Stimulated activated CD8-positive, alpha-beta memory T cell treated with anti-CD3 and anti-CD28 coated beads, Interleukin-15, amount 100 ng/mL, for 24 hours (primary cell): ENCODE data around the gene NKD1.
"Not testable (repeated sequence)": the region's sequence is repeated elsewhere in the genome, so short reads cannot be mapped to it uniquely, and the experiment has no call there.

ENCODE experiments used
- DNase-seq: peaks from one replicate; pipeline ENCODE4 v3.0.0-alpha.2; 2020; ENCODE audit warnings: low read depth

NKD1 gene

DNA sequence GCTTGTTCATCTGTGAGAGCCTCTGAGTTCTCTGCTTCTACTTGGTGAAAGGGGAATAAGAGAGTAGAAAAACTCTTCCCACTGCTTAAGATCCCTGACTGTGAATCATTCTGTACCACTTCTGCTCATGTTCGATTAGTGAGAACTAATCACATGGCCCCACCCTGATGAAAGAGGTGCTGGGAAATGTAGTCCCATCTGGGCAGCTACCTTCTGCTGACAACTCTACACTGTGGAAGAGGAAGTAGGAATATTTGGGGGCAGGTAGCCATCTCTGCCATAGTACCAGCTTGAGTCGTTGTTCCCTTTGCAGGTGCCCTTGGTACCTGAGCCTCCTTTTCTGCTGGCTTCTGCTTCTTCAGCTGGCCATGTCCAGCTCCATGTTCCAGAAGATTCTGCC, 29.9 kb downstream of the NKD1 start:
- DNase-seq = no peak

DNA sequence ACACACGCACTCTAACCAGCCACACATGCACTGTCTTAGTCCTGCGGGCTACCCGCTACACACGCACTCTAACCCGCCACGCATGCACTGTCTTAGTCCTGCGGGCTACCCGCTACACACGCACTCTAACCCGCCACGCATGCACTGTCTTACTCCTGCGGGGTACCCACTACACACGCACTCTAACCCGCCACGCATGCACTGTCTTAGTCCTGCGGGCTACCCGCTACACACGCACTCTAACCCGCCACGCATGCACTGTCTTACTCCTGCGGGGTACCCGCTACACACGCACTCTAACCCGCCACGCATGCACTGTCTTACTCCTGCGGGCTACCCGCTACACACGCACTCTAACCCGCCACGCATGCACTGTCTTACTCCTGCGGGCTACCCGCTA, 31.2 kb downstream of the NKD1 start:
- not testable (repeated sequence) for DNase-seq

DNA sequence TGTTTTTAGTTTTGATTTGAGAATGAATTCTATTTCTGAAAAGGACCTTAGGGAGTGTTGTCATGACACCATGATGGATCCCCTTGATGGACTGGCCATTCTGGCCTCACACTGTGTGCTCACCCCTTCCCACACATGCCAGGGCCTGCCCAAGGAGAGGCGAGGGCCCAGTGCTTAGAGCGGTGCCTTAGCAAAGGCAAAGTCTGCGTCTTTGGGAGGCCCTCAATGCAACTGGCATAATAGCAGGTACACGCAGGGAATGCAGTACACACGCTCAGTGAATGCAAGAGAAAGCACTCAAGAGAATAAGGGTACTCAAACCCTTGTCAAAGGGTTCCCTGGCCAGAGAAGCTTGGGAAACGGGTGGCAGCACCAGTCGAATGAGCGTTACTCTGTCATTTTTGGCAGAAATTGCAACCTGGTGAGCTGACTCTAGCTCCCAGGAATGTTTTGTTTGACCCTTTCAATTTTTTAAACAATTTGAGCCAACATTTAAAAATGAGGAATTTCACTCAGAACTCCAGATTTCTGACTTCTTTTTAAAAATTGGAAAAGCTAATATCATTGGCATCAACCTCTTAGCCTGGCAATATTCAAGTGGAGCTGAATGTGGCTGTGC, 32.1 kb downstream of the NKD1 start:
- no peak for DNase-seq

DNA sequence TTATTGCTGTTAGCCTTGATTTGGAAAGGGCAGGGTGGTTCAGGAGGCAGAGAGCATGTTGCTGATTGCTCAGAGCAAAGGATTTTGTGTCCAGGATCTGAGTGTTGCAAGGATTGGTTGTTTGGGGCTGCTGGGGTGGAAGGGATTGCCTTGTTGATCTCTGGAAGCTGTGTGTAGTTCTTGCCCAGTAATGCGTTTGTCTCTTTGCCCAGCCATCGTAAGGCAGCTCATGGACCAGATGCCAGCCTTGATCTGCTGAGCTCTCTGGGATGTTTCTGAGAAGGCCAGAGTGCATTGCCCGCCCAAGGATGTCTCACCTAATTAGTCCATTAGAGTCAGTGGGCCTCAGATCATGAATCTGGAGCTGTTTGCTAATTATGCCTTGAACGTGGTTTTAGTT, 33.6 kb downstream of the NKD1 start:
- no peak for DNase-seq

DNA sequence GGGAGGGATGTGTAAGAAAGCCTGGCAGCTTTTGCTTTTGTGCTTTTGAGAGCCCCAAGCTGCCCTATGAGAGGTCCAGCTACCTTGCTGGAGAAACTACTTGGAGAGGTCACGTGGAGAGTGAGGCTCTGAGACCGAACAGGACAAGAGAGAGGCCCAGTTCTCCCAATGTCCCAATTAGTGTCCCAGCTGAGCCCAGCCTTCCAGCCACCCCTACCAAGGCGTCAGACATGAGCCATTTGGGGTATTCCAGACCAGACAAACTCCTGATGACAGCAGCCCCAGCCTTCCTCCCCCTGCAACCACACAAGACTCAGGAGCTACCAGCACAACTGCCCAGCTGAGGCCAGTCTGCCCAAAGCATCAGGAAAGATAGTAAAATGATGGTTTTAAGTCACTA, 35.0 kb downstream of the NKD1 start:
- DNase-seq = no peak

DNA sequence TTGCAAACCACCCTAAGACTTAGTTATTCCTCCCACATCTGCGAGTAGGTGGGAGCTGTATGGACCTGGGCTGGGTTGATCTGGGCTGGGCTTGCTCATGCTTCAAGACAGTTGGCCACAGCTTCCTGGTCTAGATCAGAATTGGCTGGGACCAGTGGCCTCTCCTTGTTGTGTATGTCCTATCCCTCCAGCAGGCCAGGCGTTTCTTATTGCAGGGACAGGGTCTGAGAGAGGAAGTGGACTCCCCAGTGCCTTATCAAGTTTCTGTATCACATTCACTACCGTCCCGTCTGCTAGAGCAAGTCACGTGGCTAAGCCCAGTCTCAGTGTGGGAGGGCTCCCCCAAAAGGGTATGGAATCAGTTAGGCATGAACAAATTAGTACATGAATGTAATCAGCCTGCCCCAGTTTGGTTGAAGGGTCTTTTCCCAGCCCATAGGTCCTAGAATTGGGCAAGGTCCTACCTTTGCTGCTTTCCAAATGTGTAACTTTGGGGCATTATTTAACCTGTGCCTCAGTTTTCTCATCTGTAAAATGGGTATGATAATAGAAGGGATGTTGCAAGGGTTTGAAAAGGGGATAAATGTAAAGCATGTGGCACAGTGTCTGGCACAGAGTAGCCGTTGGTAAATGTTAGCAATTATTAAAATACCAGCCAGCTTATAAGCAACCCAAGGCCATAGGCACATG, 36.0 kb downstream of the NKD1 start:
- DNase-seq = no peak

DNA sequence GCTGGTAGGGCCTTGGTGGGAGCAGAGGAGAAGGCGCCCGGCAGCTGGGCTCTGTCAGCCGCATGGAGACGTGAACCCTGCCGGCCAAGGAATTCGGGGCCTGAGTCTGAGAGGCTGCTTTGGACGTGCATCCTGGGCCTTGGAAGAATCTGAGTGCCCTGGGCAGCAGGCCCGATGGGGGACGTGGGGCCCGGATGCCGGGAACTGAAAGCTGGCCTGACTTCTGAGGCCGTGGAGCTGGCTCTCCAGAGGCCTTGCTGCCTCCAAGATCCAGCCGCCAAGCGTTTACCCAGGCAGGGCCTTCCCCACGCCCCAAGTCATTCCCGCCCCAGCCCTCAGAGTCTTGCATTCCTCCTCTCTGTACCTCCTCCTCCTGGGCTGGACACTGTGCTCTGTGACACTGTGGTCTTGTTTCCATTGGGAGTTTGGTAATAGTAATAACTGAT, 37.2 kb downstream of the NKD1 start:
- DNase-seq = no peak

DNA sequence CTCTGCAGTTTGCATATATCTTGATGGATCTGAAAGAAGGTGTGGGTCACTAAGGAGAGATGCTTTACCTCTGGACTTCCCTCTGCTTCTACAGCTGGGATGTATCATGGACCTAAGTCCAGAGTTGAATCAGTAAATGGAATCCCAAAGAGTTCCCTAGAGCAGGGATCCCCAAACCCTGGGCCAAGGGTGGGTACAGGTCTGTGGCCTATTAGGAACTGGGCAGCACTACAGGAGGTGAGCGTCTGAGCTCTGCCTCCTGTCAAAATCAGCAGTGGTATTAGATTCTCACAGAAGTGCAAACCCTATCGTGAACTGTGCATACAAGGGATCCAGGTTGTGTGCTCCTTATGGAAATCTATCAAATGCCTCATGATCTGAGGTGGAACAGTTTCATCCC, 39.3 kb downstream of the NKD1 start:
- no peak for DNase-seq

DNA sequence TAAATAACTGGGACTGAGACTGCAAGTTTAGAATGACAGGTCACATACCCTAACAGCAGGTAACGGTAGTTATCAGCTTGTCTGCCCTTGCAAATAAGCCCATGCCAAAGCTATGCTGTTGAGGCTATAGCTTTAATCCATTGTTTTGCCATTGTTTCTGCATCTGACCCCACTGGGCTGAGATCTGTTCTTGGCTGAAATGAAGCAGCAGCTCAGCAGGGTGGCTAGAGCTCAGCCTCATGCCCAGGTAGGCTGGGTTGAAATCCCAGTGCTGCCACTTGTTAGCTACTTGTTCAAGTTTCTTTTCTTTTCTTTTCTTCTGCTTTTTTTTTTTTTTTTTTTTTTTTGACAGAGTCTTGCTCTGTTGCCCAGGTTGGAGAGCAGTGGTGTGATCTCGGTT, 40.1 kb downstream of the NKD1 start:
- DNase-seq = no peak

DNA sequence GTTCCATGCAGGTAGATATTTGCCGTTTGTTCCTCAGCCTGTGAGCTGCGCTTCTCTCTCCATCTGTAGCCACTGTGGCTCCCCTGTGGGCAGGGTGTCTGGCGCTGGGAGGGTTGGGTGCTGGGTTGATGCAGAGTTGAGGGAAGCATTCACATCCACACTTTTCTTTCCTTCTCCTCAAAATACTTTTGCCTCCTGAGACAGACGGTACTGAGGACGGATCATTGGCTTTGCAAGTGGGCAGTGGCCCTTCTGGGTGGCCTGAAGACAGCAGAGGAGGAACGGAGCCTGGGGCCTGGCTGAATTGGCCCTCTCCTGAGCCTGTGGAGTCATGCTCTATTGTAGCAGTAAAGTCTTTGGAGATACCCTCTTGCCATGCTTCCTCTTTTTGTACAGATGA, 43.0 kb downstream of the NKD1 start:
- no peak for DNase-seq

DNA sequence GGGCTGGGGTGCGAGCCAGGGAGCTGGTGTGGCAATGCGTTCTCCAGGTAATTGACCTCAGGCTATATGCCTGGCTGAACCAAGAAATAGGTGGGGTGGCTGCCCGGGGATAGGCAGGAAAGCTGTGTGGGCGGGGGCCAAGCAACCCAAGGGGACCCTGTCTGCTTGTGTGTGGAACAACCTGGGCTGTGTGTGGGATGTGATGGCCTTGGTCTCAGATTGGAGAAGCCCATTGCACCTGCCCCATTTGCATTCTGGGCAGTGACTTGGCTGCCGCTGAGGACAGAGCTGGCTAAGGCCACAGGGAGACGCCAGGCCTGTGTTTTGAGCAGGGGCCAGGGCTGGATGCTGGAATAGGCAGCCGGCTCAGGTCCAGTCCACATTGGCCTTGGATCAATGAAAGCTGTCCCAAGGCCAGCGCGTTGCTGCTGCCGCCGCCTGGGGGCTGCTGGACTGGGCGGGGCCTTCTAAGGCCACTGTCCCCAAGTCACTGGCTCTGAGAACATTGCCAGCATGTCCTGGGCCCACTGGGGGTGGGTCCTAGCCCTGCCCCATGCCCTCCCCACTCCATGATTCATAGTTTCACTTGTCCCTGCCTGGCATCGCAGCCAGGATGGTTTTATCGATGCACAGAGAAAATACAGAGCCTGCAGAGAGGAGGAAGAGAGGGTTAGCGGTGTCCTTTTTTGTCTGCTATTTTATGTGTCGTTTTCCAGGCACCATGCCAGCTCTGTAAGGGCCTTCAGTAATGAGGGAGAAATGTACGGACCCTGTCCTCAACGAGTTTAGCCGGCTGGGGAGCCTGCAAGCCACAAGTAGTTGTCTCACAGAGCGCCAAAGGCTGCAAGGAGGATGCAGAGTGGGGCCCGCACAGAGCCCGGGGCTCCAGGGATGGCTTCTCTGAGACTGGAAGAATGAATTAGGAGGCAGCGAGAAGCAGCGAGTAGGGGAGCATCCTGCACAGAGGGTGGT, 43.9 kb downstream of the NKD1 start:
- DNase-seq = no peak

DNA sequence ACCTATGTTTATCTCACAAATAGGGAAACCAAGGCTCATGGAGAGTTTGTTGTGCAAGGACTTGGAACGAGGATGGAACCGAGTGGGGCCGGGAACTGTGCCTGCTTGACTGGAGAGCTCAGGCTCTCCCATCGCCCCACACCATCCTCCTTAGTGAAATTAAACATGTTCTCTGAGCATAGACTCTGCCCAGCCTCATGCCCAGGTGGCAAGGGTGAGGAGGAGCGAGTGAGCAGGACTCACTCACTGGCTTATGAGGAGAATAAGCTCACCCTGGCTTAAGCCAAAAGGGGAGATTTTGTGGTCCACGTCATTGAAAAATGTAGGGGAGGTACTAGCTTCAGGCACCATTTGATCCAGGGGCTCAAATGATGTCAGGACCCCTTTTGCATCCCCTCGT, 44.8 kb downstream of the NKD1 start:
- no peak for DNase-seq

DNA sequence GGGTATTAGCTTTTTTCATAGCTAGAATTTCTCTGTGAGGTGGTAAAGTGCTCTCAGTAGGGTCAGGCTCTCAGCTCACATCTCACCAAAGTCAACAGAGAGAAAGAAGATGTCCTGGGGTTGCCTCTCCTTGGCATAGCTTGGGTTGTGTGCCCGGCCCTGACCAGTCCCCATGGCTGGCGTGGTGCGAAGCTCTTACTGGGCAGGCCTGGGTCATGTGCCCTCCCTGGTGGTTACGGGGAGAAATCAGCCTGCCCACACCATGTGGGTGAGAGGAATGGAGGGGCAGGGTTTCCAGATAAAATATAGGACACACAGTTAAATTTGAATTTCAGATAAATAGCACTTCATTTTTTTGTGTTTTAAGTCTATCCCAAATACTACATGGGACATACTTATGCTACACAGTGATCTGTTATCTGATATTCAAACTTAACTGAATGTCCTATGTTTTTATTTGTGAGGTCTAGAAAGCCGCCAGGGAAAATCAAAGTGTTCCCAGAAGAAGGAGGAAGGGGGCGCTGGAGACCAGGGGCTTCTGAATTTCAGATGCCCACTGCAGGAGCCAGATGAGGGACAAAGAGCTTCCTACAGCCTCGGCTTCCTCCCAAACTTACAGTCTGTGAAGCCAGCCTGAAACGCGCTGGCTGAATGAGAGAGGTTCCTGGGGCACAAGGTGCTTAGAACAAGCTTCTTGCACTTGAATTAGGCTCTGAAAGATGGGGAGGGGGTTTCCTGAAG, 45.4 kb downstream of the NKD1 start:
- no peak for DNase-seq

DNA sequence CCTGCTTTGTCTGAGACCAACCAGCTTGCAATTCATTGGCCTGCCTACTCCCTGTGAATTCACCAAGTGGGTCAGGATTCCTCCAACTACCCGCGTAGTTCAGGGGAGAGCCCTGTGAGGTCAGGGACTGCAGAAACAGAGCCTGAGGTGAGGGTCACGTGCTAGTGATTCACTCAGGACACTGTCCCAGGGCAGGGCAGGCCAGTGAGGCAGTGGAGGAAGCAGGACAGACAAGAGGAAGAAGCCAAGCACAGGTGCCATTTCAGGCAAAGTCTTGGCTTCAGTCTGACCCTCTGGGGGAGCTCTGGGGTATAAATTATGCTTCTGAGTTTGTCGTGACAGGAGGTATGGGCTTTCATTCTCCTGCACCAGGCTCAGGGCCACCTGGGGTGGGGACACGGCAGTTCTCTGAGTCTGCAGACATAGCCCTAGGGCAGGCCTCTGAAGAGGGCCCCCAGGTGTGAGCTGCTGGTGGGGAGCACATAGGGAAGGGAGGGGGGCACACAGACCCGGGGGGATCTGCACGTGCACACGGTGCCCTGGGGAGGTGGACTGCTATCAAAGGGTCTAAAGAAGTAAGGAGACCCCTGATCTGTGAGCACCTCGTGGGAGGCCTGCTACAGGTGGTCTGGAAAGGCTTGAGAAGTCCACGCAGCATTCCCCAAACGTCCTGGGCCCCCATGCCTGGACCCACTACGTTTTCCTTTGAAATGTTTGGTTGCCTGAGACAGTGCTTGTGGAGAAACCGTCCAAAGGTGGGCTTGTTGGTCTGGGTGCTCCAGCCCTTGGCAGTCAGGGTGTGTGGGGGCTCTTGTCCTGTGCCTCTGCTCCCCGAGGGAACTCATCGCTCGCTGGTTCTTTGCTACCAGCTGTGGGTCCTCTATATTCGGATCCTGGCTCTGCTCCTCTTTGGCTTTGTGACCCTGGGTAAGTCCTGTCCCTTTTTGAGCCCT, 46.4 kb downstream of the NKD1 start:
- no peak for DNase-seq

DNA sequence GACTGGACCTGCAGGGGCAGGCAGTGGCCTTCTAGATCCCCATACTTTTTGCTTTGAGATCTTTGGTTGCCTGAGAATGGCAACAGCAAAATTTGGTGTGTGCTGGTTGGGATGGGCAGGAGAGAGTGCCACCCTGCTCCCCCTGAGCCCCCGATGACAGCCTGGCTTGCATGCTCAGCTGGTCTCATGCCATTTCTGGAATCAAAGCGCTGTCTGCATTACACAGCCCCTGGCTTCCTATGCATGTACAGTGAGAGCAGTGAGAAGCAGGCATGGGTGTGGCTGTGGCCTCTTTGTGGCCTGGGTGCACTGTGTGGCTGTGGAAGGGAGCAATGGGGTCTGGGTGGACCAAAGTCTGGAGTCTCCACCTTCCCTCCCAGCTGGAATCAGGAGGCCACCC, 47.7 kb downstream of the NKD1 start:
- DNase-seq = no peak

DNA sequence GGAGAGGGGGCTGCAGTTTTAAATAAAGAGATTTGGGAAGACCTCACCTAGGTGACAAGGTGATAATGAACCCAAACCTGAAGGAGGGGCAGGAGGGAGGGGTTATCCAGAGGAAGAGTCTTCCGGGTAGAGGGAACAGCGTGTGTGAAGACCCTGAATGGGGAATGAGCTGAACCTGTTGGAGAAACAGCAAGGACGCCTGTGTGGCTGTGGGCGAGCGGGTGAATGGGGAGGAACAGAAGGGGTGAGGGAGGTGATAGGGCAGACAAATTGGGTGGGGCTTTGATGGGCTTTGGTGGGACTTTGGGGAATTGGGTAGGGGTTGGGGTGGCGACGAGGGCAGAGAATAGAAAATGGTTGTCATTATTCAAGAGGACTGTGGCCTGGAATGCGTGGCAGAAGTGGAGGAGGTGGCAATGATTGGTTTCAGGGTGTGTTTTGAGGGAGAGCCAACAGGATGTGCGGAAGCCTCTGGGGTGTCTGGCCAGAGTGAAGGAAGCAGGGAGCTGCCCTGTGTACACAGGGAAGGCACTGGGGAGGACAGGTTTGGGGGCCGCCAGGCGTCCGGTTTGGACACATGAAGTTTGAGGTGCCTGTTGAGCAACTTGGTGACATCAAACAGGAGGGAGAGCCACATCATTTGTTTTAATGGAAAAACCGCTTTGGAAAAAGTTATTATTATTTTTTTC, 48.7 kb downstream of the NKD1 start:
- no peak for DNase-seq

DNA sequence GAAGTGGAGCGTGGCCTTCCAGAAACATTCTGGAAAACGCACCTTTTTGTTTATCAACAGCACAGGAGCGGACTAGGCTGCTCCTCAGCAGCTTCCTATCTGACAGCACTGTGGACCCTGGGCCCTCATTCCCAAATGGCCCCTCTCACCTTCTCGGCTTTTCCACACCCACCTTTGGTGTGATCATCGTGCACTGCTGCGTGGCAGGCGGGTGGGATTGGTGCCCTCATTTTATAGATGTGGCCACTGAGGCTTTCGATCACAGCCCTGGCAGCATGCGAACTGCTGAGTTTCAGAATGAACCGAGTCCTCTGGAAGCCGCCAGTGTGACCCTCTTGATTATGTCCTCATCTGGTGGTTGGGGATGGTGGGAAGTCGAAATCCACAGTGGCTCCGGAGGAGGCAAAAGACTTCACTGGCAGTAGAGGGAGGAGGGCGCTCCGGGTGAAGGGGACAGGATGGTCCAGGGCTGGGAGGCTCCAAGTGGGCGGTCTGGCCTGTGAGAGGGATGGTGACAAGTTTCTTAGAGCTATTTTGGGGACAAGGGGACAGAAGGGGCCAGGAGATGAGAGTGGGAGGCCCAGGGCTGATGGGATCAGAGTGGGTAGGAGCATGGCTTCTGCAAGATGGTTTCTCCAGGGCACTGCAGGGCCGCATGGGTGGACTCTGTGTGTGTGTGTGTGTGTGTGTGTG, 49.5 kb downstream of the NKD1 start:
- no peak for DNase-seq

DNA sequence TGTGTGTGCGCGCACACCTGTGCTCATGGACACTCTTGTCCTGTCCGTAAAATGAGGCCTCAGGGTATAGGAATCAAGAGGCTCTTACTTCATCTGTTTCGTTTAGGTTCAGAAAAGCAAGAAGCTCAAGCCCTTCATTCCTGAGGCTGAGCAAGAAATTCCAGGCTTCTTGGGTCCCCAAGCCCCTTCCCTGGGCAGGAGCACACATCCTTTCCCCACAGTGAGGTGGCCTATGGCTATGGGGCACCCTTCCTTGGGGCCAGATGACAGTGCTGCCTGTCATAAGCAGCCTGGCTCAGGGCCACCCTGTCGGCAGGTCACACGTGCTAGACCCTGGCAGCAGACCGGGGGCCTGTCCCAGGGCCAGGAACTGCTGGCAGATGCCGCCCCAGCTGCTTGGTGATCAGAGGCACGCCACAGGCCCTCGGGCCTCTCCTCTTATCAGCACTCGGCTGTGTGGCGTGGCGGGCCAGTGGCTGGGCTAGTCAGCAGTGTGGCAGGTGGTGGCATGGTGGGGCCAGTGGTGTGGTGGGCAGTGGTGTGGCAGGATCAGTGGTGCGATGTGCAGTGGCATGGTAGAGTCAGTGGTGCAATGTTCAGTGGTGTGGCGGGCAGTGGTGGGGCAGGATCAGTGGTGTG, 50.2 kb downstream of the NKD1 start:
- no peak for DNase-seq

DNA sequence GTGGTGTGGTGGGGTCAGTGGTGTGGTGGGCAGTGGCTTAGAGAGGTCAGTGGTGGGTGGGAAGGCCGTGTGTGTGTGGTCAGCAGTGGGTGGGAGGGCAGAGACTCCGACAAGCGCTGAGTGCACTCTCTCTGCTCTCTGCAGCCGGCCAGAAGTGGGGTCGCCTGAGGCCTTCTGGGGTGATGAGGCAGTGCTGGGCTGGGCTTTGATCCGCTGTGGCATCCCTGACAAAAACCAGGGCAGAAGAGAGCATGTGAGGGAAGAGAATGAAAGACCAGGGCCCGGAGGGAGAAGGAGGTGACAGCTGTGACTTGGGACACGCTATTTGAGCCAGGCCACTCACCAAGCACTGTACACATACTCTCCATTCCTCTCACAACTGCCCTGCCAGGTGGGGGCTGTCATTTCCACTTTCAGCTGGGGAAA, 50.8 kb downstream of the NKD1 start:
- no peak for DNase-seq
